ENCODE results near the gene TMEM200A. TPM values are rescaled to one million over a fixed set of nuclear protein-coding genes. Genes with fewer than 3 reads are reported as not detected.

The TMEM200A gene
- polyA plus RNA-seq, 1 of the 3 experiments (the other 2 are of a cell fraction) = 32.6 TPM

- Histone ChIP-seq H3K9ac (no peak overlapping the region; the same call in 1 of the 2 replicates), H3K4me1 (ENCODE audit: control insufficient read depth in 1 of 2, insufficient read depth in 2 of 2, low read depth in 1 of 2, low read length in 1 of 2) (peaks cover 0 to 17% of the 10 kb centered on the region in 2 experiments; a peak in 1 of 4 replicates), H3K27me3 (ENCODE audit: insufficient read depth) (no peaks in the 10 kb centered on the region), H3K4me3 (ENCODE audit: low read depth in 2 of 2, low read length in 1 of 2) (no peak overlapping the region), H4K20me1 (ENCODE audit: insufficient read depth) (no peaks in the 10 kb centered on the region), H3K9me2 (no peaks in the 10 kb centered on the region), H3K4me2 (no peak overlapping the region), H3K79me2 (ENCODE audit: insufficient read depth) (peaks cover 92% of the 10 kb centered on the region), H2AFZ (ENCODE audit: low read depth) (no peak overlapping the region), H3F3A (replicated peaks; ENCODE audit: insufficient read depth) (peaks cover 12% of the 10 kb centered on the region), H3K27ac (ENCODE audit: low read depth in 2 of 2, low read length in 1 of 2) (peak overlapping the region; percentile 14 to 79; a peak in 3 of 4 replicates), H3K9me3 (no peaks in the 10 kb centered on the region), H3K36me3 (replicated peaks in 1 of 2; ENCODE audit: control insufficient read depth in 1 of 2, insufficient read depth in 2 of 2, low read length in 1 of 2) (peaks cover 0 to 21% of the 10 kb centered on the region in 2 experiments)
- CTCF ChIA-PET = no interaction called here
- TF ChIP-seq, protein P1, sequence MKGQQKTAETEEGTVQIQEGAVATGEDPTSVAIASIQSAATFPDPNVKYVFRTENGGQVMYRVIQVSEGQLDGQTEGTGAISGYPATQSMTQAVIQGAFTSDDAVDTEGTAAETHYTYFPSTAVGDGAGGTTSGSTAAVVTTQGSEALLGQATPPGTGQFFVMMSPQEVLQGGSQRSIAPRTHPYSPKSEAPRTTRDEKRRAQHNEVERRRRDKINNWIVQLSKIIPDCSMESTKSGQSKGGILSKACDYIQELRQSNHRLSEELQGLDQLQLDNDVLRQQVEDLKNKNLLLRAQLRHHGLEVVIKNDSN (IDR thresholded peaks at IDR 0.05; ENCODE audit: borderline replicate concordance, low read depth) = peak; percentile 15; the same call in 1 of the 2 replicates
- TF ChIP-seq EP300 (IDR thresholded peaks at IDR 0.05; ENCODE audit: borderline replicate concordance in 1 of 2, low read depth in 1 of 2, low read length in 1 of 2) = peak in 1 of 2 experiments; percentile 20; a peak in 1 of 4 replicates
- TF ChIP-seq ELF1 (IDR thresholded peaks at IDR 0.05) = no peak
- no peak for TF ChIP-seq SIN3A (IDR thresholded peaks at IDR 0.05; ENCODE audit: borderline replicate concordance, low read depth, low read length)
- TF ChIP-seq, protein P2, sequence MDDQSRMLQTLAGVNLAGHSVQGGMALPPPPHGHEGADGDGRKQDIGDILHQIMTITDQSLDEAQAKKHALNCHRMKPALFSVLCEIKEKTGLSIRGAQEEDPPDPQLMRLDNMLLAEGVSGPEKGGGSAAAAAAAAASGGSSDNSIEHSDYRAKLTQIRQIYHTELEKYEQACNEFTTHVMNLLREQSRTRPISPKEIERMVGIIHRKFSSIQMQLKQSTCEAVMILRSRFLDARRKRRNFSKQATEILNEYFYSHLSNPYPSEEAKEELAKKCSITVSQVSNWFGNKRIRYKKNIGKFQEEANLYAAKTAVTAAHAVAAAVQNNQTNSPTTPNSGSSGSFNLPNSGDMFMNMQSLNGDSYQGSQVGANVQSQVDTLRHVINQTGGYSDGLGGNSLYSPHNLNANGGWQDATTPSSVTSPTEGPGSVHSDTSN (IDR thresholded peaks at IDR 0.05) = peak; percentile 33; the same call in 1 of the 2 replicates
- peak; percentile 79 for TF ChIP-seq JUND (IDR thresholded peaks at IDR 0.05)
- no peak for TF ChIP-seq CTCF (IDR thresholded peaks at IDR 0.05)
- TF ChIP-seq TCF12 (IDR thresholded peaks at IDR 0.05) = peak; percentile 53; the same call in 1 of the 2 replicates
- TF ChIP-seq TEAD4 (IDR thresholded peaks at IDR 0.05; ENCODE audit: borderline replicate concordance, insufficient read depth) = 0 out of 2 replicates have a peak, but pooled peaks have one; percentile 42
- TF ChIP-seq NFIC (IDR thresholded peaks at IDR 0.05; ENCODE audit: borderline replicate concordance) = peak; percentile 16; the same call in 1 of the 2 replicates
- TF ChIP-seq FOSL2 (IDR thresholded peaks at IDR 0.05; ENCODE audit: borderline replicate concordance, low read depth) = peak; percentile 75; the same call in 1 of the 2 replicates
- TF ChIP-seq CHD2 (IDR thresholded peaks at IDR 0.05; ENCODE audit: low read length, partially characterized antibody) = no peak
- WGBS (ENCODE audit: low lambda C conversion rate) = 23% methylated on average over 3 of the region's 3 CpGs
- POLR2A ChIA-PET = no interaction called here
- no peak for DNase-seq
Measured at GRCh38 chr6:130434174-130434873, 68.5 kb downstream of the TMEM200A start.

- TF ChIP-seq FOXM1 (IDR thresholded peaks at IDR 0.05; ENCODE audit: low read depth) = no peak
- no peak for TF ChIP-seq TAF1 (IDR thresholded peaks at IDR 0.05; ENCODE audit: borderline replicate concordance, low read depth, low read length)
- no peak for TF ChIP-seq NRF1 (IDR thresholded peaks at IDR 0.05; ENCODE audit: low read depth, low read length)
- Histone ChIP-seq H3K27ac (ENCODE audit: low read depth in 2 of 2, low read length in 1 of 2) (no peak overlapping the region; a peak in 1 of 4 replicates), H3K4me3 (ENCODE audit: low read depth in 2 of 2, low read length in 1 of 2) (no peak overlapping the region), H2AFZ (ENCODE audit: low read depth) (no peak overlapping the region), H3K4me2 (no peak overlapping the region), H3K27me3 (ENCODE audit: insufficient read depth) (no peaks in the 10 kb centered on the region), H3K9me3 (no peaks in the 10 kb centered on the region), H4K20me1 (ENCODE audit: insufficient read depth) (no peaks in the 10 kb centered on the region), H3K9me2 (no peaks in the 10 kb centered on the region), H3F3A (replicated peaks; ENCODE audit: insufficient read depth) (peaks cover 12% of the 10 kb centered on the region), H3K79me2 (ENCODE audit: insufficient read depth) (peaks cover 88% of the 10 kb centered on the region), H3K9ac (no peak overlapping the region), H3K36me3 (replicated peaks in 1 of 2; ENCODE audit: control insufficient read depth in 1 of 2, insufficient read depth in 2 of 2, low read length in 1 of 2) (peaks cover 0 to 22% of the 10 kb centered on the region in 2 experiments), H3K4me1 (ENCODE audit: control insufficient read depth in 1 of 2, insufficient read depth in 2 of 2, low read depth in 1 of 2, low read length in 1 of 2) (peaks cover 0 to 17% of the 10 kb centered on the region in 2 experiments; a peak in 1 of 4 replicates)
- POLR2A ChIA-PET = no interaction called here
- CTCF ChIA-PET = no interaction called here
- DNase-seq = no peak
- WGBS (ENCODE audit: low lambda C conversion rate) = 79% methylated on average over 4 of the region's 4 CpGs
Measured at GRCh38 chr6:130435181-130435580, 69.4 kb downstream of the TMEM200A start.
